Nucleus accumbens (tissue), 56 donors: ENCODE results near the gene GDF2.
A peak's percentile ranks its signal among the peaks of the same experiment; 100 is the strongest.

ENCODE experiments used
- DNase-seq, 56 donors: peaks; one replicate each; lab custom pipeline; 2025; lab: John Stamatoyannopoulos, UW

The GDF2 gene

GRCh38 chr10:47349516-47349915 lies 27.3 kb downstream of the GDF2 start:
- no peak for DNase-seq

DNA sequence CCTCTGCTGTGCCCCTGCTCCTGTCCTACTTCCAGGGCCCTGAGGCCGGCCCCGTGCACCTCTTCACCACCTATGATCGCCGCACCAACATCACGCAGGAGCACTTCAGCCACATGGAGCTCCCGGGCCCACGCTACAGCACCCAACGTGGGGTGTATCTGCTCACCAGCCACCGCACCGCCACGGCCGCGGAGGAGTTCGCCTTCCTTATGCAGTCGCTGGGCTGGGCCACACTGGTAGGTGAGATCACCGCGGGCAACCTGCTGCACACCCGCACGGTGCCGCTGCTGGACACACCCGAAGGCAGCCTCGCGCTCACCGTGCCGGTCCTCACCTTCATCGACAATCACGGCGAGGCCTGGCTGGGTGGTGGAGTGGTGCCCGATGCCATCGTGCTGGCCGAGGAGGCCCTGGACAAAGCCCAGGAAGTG lies 27.7 kb downstream of the GDF2 start:
- DNase-seq: no peak

DNA sequence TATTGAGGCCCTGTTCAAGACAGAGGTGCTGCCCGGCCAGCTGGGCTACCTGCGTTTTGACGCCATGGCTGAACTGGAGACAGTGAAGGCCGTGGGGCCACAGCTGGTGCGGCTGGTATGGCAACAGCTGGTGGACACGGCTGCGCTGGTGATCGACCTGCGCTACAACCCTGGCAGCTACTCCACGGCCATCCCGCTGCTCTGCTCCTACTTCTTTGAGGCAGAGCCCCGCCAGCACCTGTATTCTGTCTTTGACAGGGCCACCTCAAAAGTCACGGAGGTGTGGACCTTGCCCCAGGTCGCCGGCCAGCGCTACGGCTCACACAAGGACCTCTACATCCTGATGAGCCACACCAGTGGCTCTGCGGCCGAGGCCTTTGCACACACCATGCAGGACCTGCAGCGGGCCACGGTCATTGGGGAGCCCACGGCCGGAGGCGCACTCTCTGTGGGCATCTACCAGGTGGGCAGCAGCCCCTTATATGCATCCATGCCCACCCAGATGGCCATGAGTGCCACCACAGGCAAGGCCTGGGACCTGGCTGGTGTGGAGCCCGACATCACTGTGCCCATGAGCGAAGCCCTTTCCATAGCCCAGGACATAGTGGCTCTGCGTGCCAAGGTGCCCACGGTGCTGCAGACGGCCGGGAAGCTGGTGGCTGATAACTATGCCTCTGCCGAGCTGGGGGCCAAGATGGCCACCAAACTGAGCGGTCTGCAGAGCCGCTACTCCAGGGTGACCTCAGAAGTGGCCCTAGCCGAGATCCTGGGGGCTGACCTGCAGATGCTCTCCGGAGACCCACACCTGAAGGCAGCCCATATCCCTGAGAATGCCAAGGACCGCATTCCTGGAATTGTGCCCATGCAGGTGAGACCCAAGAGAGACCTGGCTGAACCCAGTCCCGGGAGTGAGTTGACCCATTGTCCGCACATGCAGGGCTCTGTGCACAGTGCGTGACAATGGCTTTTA lies 28.7 kb downstream of the GDF2 start:
- DNase-seq: no peak

- DNase-seq: no peak
Observed at GRCh38 chr10:47351899-47352815, 29.9 kb downstream of the GDF2 start.

DNA sequence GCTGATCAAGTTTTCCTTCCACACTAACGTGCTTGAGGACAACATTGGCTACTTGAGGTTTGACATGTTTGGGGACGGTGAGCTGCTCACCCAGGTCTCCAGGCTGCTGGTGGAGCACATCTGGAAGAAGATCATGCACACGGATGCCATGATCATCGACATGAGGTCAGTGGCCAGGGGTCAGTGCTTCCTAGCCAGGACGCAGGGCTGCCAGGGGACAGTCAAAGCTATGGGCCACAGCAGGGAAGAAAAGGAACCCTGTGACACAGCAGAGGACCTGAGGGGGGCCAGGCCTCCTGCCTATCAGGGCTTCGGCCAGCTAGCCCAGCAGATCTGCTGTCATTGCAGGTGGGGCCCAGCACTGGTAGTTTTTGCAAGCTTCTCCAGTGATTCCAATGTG lies 31.1 kb downstream of the GDF2 start:
- DNase-seq: no peak

- DNase-seq: no peak
Observed at GRCh38 chr10:47354165-47354564, 31.9 kb downstream of the GDF2 start.

- DNase-seq: no peak
Observed at GRCh38 chr10:47354900-47355299, 32.6 kb downstream of the GDF2 start.

DNA sequence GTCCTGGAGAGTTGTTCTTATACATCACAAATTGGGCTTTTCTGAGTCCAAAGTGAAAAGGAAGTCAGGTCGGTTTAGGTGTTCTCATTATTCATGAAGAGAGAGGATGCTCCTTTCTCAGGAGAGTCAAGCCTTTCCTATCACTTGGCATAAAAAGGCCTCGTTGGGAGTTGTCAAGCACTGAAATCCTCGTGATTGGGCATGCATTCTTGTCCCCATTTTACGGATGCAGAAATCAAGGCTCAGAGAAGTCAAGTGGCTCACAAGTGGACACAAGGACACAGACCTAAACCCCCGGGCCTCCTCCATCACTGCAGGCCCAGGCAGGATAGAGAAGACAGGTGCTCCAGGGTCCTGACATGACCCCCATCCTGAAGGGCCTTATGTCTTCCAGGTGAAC lies 34.5 kb downstream of the GDF2 start:
- no peak for DNase-seq

- DNase-seq: no peak
Observed at GRCh38 chr10:47357131-47357582, 34.9 kb downstream of the GDF2 start.

DNA sequence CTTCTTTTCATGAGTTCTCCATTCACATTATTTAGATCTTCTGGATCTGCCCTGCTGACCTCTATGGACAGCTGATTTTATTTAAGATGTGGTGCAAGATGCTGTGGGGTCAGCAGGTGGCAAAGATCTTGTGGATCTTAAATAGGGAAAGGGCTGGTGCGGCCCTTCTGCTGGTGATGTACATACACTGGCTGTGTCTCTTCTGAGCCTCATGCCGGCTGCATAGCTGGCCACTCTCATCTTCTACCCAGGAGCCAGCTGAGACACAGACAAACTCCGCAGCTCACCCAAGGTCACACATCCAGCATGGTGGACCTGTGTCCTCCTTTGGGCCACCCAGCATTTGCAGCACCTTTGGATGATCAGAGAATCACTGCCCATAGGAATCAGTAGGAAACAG lies 35.7 kb downstream of the GDF2 start:
- DNase-seq: no peak

- no peak for DNase-seq
Observed at GRCh38 chr10:47358457-47358856, 36.2 kb downstream of the GDF2 start.

DNA sequence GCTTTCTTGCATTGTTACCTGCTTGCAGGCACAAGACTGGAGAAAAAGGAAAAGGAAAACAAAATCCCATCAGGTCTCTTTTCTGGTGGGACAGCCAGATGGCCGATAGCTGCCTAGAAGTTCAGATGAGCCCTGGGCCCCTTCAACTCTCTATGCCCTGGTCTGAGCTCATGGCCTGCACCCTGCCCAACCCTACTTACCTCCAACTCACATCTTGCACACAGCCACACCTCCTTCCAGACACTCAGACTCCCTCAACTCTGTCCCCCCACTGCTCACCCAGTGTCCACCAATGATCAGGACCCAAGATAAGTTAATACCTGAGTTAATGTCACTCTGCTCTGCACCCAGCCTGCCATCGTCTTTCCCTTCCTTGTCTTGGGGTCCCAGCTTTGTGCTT lies 36.8 kb downstream of the GDF2 start:
- DNase-seq: no peak

DNA sequence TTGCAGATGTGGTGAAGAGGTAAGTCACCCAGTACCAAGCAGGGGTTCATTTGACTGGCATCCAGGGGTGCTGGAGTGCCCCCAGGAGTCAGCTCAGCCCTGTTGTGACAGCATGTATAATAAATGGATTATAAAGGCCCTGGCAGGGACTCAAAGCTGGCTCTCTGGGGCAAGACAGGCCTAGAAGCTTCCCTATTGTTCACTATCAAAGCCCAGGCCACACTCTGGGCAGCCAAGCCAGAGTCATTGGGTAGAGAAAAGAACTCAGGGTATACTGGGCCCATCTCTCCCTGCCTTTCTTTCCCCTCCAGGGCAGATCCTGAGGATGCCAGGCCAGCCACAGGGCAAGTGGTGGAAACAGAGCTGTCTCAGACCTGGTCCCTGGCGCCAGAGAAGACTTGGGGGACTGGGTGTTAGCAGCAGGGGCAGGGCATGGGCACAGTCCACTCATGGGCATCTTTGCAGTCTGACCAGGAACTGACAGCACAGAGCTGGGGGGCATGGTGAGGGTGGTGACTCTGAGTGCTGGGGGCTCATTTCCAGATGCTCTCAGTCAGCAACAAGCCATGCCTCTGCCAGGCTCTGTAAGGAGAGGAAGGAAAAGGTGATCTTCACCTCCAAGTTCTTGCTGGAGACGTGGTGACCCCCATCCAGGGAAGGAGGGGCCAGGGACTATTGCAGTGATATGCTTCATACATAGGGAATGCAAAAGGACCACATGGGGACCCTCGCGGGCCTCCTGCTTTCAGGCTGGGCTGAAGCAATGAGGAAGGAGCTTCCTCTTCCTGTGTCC lies 37.6 kb downstream of the GDF2 start:
- peak in 2 of 56 donors; percentile 13 to 37 for DNase-seq

GRCh38 chr10:47360419-47361040 lies 38.3 kb downstream of the GDF2 start:
- DNase-seq: no peak

- DNase-seq: peak in 20 of 56 donors; percentile 12 to 71 (median 29)
Observed at GRCh38 chr10:47361293-47361692, 39.0 kb downstream of the GDF2 start.

- no peak for DNase-seq
Observed at GRCh38 chr10:47362199-47362598, 39.9 kb downstream of the GDF2 start.

- DNase-seq: no peak
Observed at GRCh38 chr10:47363781-47364180, 41.5 kb downstream of the GDF2 start.

DNA sequence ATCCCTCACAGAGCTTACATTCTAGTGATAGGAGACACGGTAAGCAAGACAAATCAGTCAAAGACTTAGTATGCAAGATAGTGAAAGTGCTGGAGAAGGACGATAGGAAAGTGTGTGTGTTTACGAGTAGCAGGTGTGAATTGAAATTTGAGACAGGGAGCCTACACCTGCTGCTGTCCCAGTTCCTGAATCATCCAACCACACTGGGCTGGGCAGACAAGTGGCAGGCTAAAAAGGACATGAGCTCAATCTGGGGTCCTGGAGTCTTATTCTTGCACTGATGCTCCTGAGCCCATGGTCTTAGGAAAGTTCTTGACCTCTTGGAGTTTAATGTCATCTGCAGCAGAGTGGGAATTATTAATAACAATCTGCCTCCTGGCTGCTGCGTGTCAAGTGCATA lies 42.1 kb downstream of the GDF2 start:
- DNase-seq: no peak

GRCh38 chr10:47364911-47365310 lies 42.7 kb downstream of the GDF2 start:
- DNase-seq: no peak
